GM20000 (cell line): ENCODE data around the gene POLRMT.

Source experiments
- DNase-seq: peaks from one replicate; pipeline ENCODE4 v3.0.0; 2012; ENCODE audit warnings: low spot score
- TF ChIP-seq, protein P1 (sequence below): IDR thresholded peaks from 2 replicates; pipeline ENCODE4 v1.5.1; 2012; ENCODE audit warnings: mild to moderate bottlenecking, control low read depth; ENCODE audit errors: extremely low read depth, missing control alignments

Gene POLRMT

DNA sequence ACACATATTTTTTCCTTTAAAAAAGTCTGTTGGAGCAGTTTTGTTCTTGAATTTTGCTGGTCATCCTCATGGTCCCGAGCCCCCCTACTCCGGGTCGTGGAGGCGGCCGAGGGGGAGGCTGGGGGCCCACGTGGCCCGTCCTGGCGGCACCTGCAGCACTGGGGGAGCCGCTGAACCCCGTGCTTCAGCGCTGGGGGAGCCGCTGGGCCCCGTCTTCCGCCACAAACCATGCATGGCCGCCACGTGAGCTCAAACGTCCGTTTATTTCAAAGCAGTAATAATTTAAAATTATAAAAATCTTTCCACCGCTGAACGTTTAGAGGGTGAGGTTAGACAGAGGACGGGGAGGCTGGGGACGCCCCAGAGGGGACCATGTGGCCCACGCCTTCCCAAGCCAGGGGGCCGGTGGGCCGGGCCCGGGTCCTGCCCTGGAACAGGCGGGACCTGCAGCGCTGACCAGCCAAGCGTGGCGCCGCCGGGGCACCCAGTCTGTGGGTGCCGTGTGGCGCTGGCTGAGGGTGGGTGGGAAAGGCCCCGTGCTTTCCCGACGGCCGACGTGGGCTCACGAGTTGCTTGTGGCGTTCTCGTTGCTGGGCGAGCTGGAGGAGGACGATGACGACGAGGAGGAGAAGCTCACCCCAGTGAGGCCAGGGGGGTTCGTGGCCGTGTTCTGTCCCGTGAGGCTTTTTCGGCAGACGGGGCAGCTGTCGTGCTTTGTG, 14.4 kb upstream of the POLRMT start:
- TF ChIP-seq, protein P1, sequence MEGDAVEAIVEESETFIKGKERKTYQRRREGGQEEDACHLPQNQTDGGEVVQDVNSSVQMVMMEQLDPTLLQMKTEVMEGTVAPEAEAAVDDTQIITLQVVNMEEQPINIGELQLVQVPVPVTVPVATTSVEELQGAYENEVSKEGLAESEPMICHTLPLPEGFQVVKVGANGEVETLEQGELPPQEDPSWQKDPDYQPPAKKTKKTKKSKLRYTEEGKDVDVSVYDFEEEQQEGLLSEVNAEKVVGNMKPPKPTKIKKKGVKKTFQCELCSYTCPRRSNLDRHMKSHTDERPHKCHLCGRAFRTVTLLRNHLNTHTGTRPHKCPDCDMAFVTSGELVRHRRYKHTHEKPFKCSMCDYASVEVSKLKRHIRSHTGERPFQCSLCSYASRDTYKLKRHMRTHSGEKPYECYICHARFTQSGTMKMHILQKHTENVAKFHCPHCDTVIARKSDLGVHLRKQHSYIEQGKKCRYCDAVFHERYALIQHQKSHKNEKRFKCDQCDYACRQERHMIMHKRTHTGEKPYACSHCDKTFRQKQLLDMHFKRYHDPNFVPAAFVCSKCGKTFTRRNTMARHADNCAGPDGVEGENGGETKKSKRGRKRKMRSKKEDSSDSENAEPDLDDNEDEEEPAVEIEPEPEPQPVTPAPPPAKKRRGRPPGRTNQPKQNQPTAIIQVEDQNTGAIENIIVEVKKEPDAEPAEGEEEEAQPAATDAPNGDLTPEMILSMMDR = no peak
- DNase-seq = no peak

DNA sequence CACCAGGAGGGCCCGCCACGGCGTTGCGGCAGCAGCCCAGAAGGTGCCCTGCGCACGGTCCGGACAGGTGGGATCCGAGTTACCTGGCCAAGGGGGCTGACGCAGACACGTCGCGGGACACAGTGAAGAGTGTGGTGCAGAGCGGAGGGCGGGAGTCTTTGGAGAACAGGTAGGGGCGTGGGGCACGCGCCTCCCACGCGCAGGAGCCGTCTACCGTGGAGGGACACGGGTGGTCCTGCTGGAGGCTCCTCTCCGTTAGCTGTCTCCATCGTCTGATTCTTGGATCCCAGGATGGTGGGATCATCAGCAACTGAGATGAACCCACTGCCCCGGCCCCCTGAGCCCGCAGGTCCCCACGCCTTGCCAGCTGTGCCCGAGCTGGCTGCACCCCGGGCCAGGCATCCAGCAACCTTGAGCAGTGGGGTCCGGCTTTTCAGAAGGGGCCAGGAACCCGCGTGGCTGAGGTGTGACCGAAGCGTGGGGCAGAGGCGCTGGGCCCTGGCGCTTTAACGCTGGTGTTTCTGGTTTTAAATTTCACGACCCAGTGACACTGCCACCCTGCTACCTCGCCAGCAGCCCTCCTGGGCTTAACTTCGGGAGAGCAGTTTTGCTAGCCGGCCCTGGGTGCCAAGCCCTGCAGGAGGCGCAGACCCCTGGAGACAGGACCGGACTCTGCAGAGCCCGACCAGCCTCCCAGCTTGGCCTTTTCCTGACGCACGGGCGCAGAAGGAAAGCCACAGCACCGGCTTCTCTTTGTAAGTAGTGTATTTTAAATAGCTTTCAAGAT, 13.6 kb upstream of the POLRMT start:
- DNase-seq = no peak
- TF ChIP-seq, protein P1 = no peak

- TF ChIP-seq, protein P1 = no peak
These were observed 12.8 kb upstream of the POLRMT start for GRCh38 chr19:645912-646778.

GRCh38 chr19:644789-645188, 11.5 kb upstream of the POLRMT start:
- TF ChIP-seq, protein P1 = no peak
- DNase-seq = no peak

More at GRCh38 chr19:645912-646778, 12.8 kb upstream of the POLRMT start:
- no peak for DNase-seq

GRCh38 chr19:644363-644762, 11.0 kb upstream of the POLRMT start:
- TF ChIP-seq, protein P1 = no peak
- DNase-seq = no peak

GRCh38 chr19:643736-644135, 10.4 kb upstream of the POLRMT start:
- TF ChIP-seq, protein P1 = no peak
- no peak for DNase-seq
